Mesenchymal stem cell (in vitro differentiated cells and primary cell): ENCODE measurements around the gene TAT.
"Not testable (repeated sequence)": the region's sequence is repeated elsewhere in the genome, so short reads cannot be mapped to it uniquely, and the experiment has no call there.

Experiments
- DNase-seq: peaks from one replicate; pipeline ENCODE4 v3.0.0-alpha.2; 2013
- H2AFZ ChIP-seq: one replicate; pipeline ENCODE4 v1.6.1; 2013; ENCODE audit warnings: low read depth, mild to moderate bottlenecking, control low read depth, inconsistent platforms, low read length, moderate library complexity
- H2AK5ac ChIP-seq: 2 replicates; pipeline ENCODE4 v1.6.1; 2013; ENCODE audit warnings: low read length, moderate library complexity, mild to moderate bottlenecking, inconsistent platforms; ENCODE audit not compliant: severe bottlenecking
- H2BK120ac ChIP-seq: one replicate; pipeline ENCODE4 v1.6.1; 2013; ENCODE audit warnings: low read depth, mild to moderate bottlenecking, inconsistent platforms, low read length, moderate library complexity
- H2BK12ac ChIP-seq, 2 experiments: one replicate each; pipeline ENCODE4 v1.6.1; 2013; ENCODE audit warnings: inconsistent platforms in 2 of 2, low read length in 2 of 2, mild to moderate bottlenecking in 2 of 2, moderate library complexity in 2 of 2, control low read depth in 1 of 2
- H2BK15ac ChIP-seq: one replicate; pipeline ENCODE4 v1.6.1; 2013; ENCODE audit warnings: mild to moderate bottlenecking, low read depth, inconsistent platforms; ENCODE audit not compliant: poor library complexity, severe bottlenecking
- H2BK5ac ChIP-seq: 2 replicates; pipeline ENCODE4 v1.6.1; 2013; ENCODE audit warnings: low read depth, mild to moderate bottlenecking, low read length, control low read depth, inconsistent platforms; ENCODE audit not compliant: poor library complexity, severe bottlenecking
- H3K14ac ChIP-seq, 2 experiments: one replicate each; pipeline ENCODE4 v1.6.1; 2013; ENCODE audit warnings: inconsistent platforms in 2 of 2, low read length in 2 of 2, control low read depth in 1 of 2, mild to moderate bottlenecking in 1 of 2, moderate library complexity in 1 of 2
- H3K18ac ChIP-seq, 2 experiments: one replicate each; pipeline ENCODE4 v1.6.1; 2013; ENCODE audit warnings: inconsistent platforms in 2 of 2, low read length in 2 of 2, control low read depth in 1 of 2, low read depth in 1 of 2, mild to moderate bottlenecking in 1 of 2
- H3K23ac ChIP-seq, 2 experiments: one replicate each; pipeline ENCODE4 v1.6.1; 2013; ENCODE audit warnings: inconsistent platforms in 2 of 2, low read length in 2 of 2, mild to moderate bottlenecking in 2 of 2, moderate library complexity in 2 of 2, control low read depth in 1 of 2
- H3K27ac ChIP-seq: 2 replicates; pipeline ENCODE4 v1.5.1; 2013; ENCODE audit warnings: mild to moderate bottlenecking, moderate library complexity, low read length, control low read depth, inconsistent platforms; ENCODE audit not compliant: poor library complexity, severe bottlenecking
- H3K27me3 ChIP-seq, 2 experiments: 2 replicates each; pipeline versions ENCODE4 v1.6.1 to v1.7.0; 2013; ENCODE audit warnings: low read length in 2 of 2, mild to moderate bottlenecking in 2 of 2, moderate library complexity in 2 of 2, control low read depth in 1 of 2, inconsistent platforms in 1 of 2; ENCODE audit not compliant: control insufficient read depth in 1 of 2, insufficient read depth in 1 of 2
- H3K36me3 ChIP-seq, 2 experiments: 2 replicates each; pipeline versions ENCODE4 v1.6.1 to v1.7.0; 2013; ENCODE audit warnings: low read length in 2 of 2, control low read depth in 1 of 2, inconsistent platforms in 1 of 2, low read depth in 1 of 2, mild to moderate bottlenecking in 1 of 2; ENCODE audit not compliant: insufficient read depth in 2 of 2, control insufficient read depth in 1 of 2
- H3K4ac ChIP-seq, 2 experiments: one replicate each; pipeline ENCODE4 v1.6.1; 2013; ENCODE audit warnings: inconsistent platforms in 2 of 2, low read length in 2 of 2, mild to moderate bottlenecking in 2 of 2, moderate library complexity in 2 of 2, control low read depth in 1 of 2, low read depth in 1 of 2
- H3K4me1 ChIP-seq: 2 replicates; pipeline ENCODE4 v1.6.1; 2013; ENCODE audit warnings: low read depth, low read length, control low read depth; ENCODE audit not compliant: control insufficient read depth, insufficient read depth
- H3K4me2 ChIP-seq: 2 replicates; pipeline ENCODE4 v1.6.1; 2013; ENCODE audit warnings: low read length, mild to moderate bottlenecking, inconsistent platforms; ENCODE audit not compliant: poor library complexity, severe bottlenecking
- H3K4me3 ChIP-seq, 2 experiments: 2 replicates each; pipeline versions ENCODE4 v1.5.1 to v1.7.0; 2013; ENCODE audit warnings: low read length in 2 of 2, mild to moderate bottlenecking in 2 of 2, control low read depth in 1 of 2, low read depth in 1 of 2; ENCODE audit not compliant: insufficient read depth in 1 of 2
- H3K79me1 ChIP-seq: replicated peaks from 2 replicates; pipeline ENCODE4 v1.6.1; 2013; ENCODE audit warnings: mild to moderate bottlenecking, control low read depth, low read length, inconsistent platforms; ENCODE audit not compliant: poor library complexity, severe bottlenecking
- H3K9ac ChIP-seq: 2 replicates; pipeline ENCODE4 v1.7.0; 2013; ENCODE audit warnings: mild to moderate bottlenecking, low read length, moderate library complexity
- H3K9me3 ChIP-seq: 2 replicates; pipeline ENCODE4 v1.7.0; 2013; ENCODE audit warnings: mild to moderate bottlenecking, low read length; ENCODE audit not compliant: control insufficient read depth
- H4K8ac ChIP-seq: one replicate; pipeline ENCODE4 v1.6.1; 2013; ENCODE audit warnings: inconsistent platforms, mild to moderate bottlenecking, low read length, moderate library complexity
- H4K91ac ChIP-seq: one replicate; pipeline ENCODE4 v1.6.1; 2013; ENCODE audit warnings: mild to moderate bottlenecking, low read length, inconsistent platforms
- WGBS: methylation state at CpG from one replicate; pipeline ENCODE4 v1.1.7; 2013; ENCODE audit warnings: mixed read lengths; 5-methylcytosine and 5-hydroxymethylcytosine counted together

TAT gene

GRCh38 chr16:71595340-71595826 is 18.5 kb upstream of the TAT start:
- H3K36me3 ChIP-seq, H3K79me1 ChIP-seq, H3K9me3 ChIP-seq, H2AK5ac ChIP-seq, H3K27me3 ChIP-seq, H4K8ac ChIP-seq, H3K4me1 ChIP-seq, H3K27ac ChIP-seq, H3K9ac ChIP-seq, H3K4ac ChIP-seq, H2BK120ac ChIP-seq, H2BK15ac ChIP-seq, H2AFZ ChIP-seq, H3K4me2 ChIP-seq, DNase-seq, H3K23ac ChIP-seq, H4K91ac ChIP-seq, H2BK12ac ChIP-seq, H3K14ac ChIP-seq, H3K18ac ChIP-seq, H3K4me3 ChIP-seq, H2BK5ac ChIP-seq: not testable (repeated sequence)
- 78% methylated on average over 6 of the region's 7 CpGs for WGBS

- no peak overlapping the region for H3K18ac ChIP-seq
- no peak overlapping the region for H2AK5ac ChIP-seq
- H3K9me3 ChIP-seq = no peaks in the 10 kb centered on the region
- H3K4ac ChIP-seq = no peak overlapping the region
- H3K27ac ChIP-seq = no peak overlapping the region
- H3K9ac ChIP-seq = no peak overlapping the region
- H3K27me3 ChIP-seq = peaks cover 7 to 11% of the 10 kb centered on the region in 2 experiments
- H2AFZ ChIP-seq = no peak overlapping the region
- H3K14ac ChIP-seq = no peak overlapping the region
- no peak overlapping the region for H2BK12ac ChIP-seq
- H4K8ac ChIP-seq = no peak overlapping the region
- no peak overlapping the region for H3K4me3 ChIP-seq
- H2BK5ac ChIP-seq = no peak overlapping the region
- no peaks in the 10 kb centered on the region for H3K79me1 ChIP-seq
- no peaks in the 10 kb centered on the region for H3K36me3 ChIP-seq
- no peak overlapping the region for H3K23ac ChIP-seq
- H3K4me2 ChIP-seq = no peak overlapping the region
- no peak overlapping the region for H4K91ac ChIP-seq
- no peak for DNase-seq
- H2BK120ac ChIP-seq = no peak overlapping the region
- no peak overlapping the region for H2BK15ac ChIP-seq
- WGBS = 87% methylated on average over 2 of the region's 5 CpGs
- H3K4me1 ChIP-seq = no peaks in the 10 kb centered on the region
Observed at GRCh38 chr16:71594000-71594646, 17.2 kb upstream of the TAT start.

- Histone ChIP-seq H3K27ac (no peak overlapping the region), H2BK120ac (no peak overlapping the region), H3K4ac (no peak overlapping the region), H2BK15ac (no peak overlapping the region), H3K4me2 (no peak overlapping the region), H3K9ac (no peak overlapping the region), H2AFZ (no peak overlapping the region), H3K4me1 (no peaks in the 10 kb centered on the region), H3K36me3 (no peaks in the 10 kb centered on the region), H3K27me3 (peaks cover 7 to 11% of the 10 kb centered on the region in 2 experiments), H2BK5ac (no peak overlapping the region), H3K4me3 (no peak overlapping the region), H3K18ac (no peak overlapping the region), H2BK12ac (no peak overlapping the region), H4K8ac (no peak overlapping the region), H3K23ac (no peak overlapping the region), H3K9me3 (no peaks in the 10 kb centered on the region), H3K14ac (no peak overlapping the region), H2AK5ac (no peak overlapping the region), H3K79me1 (no peaks in the 10 kb centered on the region), H4K91ac (no peak overlapping the region)
- WGBS = 68% methylated on average over 2 of the region's 3 CpGs
- DNase-seq = no peak
Observed at GRCh38 chr16:71593048-71593999, 16.4 kb upstream of the TAT start.

- Histone ChIP-seq H3K14ac (no peak overlapping the region), H4K91ac (no peak overlapping the region), H2AFZ (no peak overlapping the region), H3K4me1 (no peaks in the 10 kb centered on the region), H3K18ac (no peak overlapping the region), H2BK120ac (no peak overlapping the region), H3K27me3 (peaks cover 7 to 16% of the 10 kb centered on the region in 2 experiments), H2BK12ac (no peak overlapping the region), H3K9me3 (peaks cover 3% of the 10 kb centered on the region), H3K36me3 (no peaks in the 10 kb centered on the region), H3K9ac (no peak overlapping the region), H2AK5ac (no peak overlapping the region), H2BK15ac (no peak overlapping the region), H4K8ac (no peak overlapping the region), H3K79me1 (no peaks in the 10 kb centered on the region), H2BK5ac (no peak overlapping the region), H3K27ac (no peak overlapping the region), H3K4me3 (no peak overlapping the region), H3K4ac (no peak overlapping the region), H3K23ac (no peak overlapping the region), H3K4me2 (no peak overlapping the region)
- WGBS = 71% methylated on average over 1 of the region's 3 CpGs
- DNase-seq = no peak
Observed at GRCh38 chr16:71591917-71592316, 15.0 kb upstream of the TAT start.
